Tibial nerve (tissue), 3 donors: ENCODE data around the gene POLD4.

ENCODE experiments used
- EP300 ChIP-seq, 2 donors: sonication (generic); formaldehyde crosslinking; IDR thresholded peaks; one replicate each; pipeline ENCODE4 v1.6.1; 2017; ENCODE audit warnings: antibody characterized with exemption in 2 of 2, mild to moderate bottlenecking in 1 of 2
- POLR2A ChIP-seq, 2 donors: fragments of 450-650 bp; IDR thresholded peaks; one replicate each; pipeline ENCODE4 v1.6.1; 2017; ENCODE audit warnings: antibody characterized with exemption in 2 of 2, mild to moderate bottlenecking in 2 of 2, moderate library complexity in 2 of 2

DNA sequence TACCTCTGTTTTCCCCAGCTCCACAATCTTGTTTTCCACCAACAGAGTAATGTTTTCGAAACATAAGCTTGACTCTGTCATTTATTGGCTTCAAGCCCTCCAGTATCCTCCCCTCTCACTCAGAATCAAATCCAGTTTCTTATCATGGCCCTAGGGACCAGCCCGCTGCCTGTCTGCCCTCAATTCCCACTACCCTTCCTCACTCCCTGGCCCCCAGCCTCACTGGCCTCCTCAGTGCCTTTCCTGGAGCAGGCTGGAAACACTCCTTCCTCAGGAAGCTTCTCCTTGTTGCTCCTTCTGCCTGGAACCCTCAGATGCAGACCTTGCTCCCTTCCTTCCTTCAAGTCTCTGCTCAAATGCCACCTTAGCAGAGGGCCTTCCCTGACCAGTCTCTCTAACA lies 3.9 kb downstream of the POLD4 start:
- TF ChIP-seq POLR2A (IDR thresholded peaks at IDR 0.05) (no peak), EP300 (IDR thresholded peaks at IDR 0.05) (no peak)
